Right renal cortex interstitium (tissue), 3 donors: ENCODE data around the gene DAAM2. TPM values are rescaled to one million over a fixed set of nuclear protein-coding genes. Genes with fewer than 3 reads are reported as not detected.

Experiments used
- DNase-seq, 3 donors: peaks; one replicate each; pipeline ENCODE4 v3.0.0-alpha.2; 2013; ENCODE audit warnings: low read depth in 3 of 3, low spot score in 2 of 3
- polyA plus RNA-seq, 3 donors: library from polyadenylated mRNA; unstranded; fragments of 120-200 nt; gene quantifications; one replicate each; pipeline ENCODE4 v1.2.1, GENCODE V29; 2013; ENCODE audit not compliant: insufficient read length in 3 of 3

DAAM2 gene
- polyA plus RNA-seq, 3 donors, result 23.8 to 29.2 (median 24.9) TPM

GRCh38 chr6:39841923-39842322, 49.7 kb downstream of the DAAM2 start:
- DNase-seq, result no peak

DNA sequence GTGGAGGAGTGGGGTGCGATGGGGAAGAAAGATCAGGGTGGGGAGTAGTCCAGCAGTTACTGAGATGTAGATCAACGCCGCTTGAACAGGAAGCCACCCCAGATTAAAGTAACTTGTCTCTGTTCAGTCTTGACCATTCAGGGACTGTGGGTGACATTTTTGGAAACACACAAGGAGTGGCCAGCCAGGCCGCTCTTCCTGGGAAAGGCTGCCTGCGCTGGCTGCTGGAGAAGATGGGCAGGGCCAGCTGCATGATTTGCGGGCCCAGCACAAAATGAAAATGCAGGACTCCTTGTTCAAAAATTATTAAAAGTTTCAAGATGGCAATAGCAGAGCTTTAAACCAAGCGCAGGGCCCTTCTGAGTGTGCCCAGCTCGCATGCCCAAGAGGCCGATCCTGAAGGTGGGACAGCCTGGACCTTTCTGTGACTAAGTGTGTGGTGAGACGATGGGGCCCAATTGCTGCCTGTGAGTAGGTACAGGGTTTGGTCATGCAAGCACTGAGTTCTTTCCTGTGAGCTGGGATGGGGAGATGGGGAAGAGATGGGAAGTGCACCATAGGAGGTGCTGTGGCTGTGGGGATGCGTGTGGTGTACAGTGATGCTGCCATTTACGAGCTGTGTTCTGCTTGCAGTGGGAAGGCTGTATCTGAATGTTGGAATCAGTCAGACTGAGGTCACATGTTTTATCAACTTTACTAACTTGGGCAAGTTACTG, 51.3 kb downstream of the DAAM2 start:
- no peak for DNase-seq

DNA sequence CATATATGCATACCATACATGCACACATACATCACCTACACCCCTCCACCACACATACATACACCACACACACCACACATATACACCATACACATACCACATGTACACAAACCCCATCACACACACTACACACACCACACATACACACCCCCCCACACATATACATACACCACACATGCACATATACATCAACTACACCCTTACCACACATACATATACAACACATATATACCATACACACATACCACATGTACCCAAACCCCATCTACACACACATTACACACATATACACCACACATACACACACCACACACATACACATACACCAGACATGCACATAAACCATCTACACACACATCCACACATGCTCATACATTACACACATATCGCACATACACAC, 52.7 kb downstream of the DAAM2 start:
- DNase-seq, result no peak

- DNase-seq, result no peak
Observed at GRCh38 chr6:39847221-39847620, 55.0 kb downstream of the DAAM2 start.

DNA sequence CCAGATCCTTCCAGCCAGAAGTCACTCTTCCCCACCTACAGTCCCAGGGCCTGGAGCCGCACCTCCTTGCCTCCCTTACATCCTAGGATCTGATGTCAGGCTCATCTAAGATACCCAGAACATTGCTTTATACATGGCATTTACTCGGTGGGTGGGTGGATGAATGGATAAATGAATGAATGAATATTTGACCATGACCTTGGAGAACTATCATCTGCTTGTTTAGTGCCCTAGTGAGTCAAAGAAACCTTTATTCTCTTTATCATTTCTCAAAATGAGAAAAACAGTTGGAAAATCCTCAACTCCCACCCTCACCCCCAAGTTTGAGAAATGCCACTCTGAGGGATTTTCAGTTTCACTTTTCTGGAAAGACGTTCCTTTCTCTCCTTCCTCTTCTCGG, 56.0 kb downstream of the DAAM2 start:
- no peak for DNase-seq

DNA sequence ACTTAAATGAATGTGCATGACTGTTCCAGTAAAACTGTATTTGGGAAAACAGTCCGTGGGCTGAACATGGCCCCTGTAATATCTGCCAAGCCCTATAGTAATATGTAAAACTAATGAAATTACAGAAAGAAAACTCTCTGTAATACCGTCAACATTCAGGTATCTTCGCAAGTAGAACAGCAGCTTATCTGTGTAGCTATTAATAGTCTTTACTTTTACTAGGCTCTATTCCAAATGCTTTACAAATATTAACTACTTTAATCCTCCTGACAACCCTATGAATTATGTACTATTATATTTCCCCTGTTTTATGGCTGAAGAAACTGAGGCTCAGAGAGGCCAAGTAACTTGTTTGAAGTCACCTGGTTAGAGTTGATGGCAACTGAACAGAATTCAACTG, 57.1 kb downstream of the DAAM2 start:
- DNase-seq, result no peak

- no peak for DNase-seq
Observed at GRCh38 chr6:39849764-39850163, 57.6 kb downstream of the DAAM2 start.

DNA sequence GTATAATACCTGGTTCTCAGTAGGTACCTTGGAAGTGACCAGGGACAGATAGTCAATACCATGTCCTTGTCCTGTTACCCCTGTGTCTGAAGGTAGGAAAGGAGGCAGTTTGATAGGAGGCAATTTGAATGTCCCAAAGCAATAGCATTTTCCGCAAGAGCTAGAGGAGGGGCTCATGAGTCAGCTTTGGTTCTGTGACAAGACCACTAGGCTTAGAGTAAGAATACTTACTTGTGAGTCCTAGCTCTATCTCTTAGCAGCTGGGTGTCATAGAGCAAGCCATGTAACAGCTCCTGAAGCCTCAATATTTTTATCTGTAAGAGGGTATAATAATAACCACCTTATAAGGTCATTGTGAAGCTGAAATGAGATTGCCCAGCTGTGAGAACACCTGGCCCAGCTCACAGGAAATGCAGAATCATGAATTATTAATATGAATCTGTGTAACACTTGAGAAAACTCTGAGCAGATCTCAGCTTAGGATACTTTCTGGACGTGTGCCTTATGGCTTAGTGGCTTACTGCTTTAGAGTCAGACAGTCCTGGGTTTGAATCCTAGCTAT, 58.6 kb downstream of the DAAM2 start:
- no peak for DNase-seq

DNA sequence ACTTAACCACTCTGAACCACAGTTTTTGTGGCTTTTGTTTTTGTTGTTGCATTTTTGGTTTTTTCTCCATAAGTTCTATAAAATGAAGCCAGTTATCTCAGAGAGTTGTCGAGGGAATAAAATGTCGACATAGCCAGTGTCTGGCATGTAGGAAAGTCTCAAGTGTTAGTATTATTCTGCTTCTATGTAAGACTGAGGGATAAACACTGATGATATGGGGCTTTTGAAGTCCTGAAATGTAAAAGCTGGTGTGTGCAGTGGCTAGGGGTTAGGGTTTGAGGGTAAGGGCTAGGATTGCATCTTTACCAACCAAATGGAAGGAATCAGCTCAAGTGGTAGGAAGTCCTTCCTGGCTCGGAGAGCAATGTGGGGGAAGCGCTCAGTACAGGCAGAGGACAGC, 59.2 kb downstream of the DAAM2 start:
- no peak for DNase-seq

GRCh38 chr6:39852324-39852723, 60.1 kb downstream of the DAAM2 start:
- no peak for DNase-seq

GRCh38 chr6:39853604-39854003, 61.4 kb downstream of the DAAM2 start:
- no peak for DNase-seq

DNA sequence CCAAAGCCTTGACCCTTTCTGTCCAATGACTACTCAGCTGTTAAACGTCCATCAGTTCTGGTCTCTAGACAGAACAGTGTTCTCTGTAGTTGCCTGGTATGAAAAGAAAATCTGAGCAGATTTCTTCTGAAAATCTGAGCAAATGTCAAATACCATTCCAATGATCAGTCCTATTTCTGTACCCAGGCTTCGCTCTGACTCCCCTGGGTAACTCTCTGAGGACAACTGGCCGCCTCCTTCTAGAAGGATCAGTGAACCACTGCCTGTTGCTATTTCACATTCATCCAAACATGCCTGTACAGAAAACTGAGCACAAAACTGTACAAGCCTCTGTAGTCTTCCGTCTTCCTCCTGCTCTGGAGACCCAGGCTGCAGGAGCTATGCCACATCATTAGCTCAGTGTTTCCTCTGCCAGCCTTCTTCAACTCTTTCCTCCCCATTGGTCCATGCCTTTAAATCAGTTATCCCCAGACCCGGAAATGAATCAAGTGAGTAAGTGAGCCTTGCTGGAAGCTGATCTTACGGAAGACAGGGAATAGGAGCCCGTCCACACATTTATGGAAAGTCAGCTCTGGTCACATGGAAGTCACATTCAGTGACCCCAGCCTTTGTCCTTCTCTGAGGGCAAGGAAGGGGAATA, 63.3 kb downstream of the DAAM2 start:
- DNase-seq, result no peak

DNA sequence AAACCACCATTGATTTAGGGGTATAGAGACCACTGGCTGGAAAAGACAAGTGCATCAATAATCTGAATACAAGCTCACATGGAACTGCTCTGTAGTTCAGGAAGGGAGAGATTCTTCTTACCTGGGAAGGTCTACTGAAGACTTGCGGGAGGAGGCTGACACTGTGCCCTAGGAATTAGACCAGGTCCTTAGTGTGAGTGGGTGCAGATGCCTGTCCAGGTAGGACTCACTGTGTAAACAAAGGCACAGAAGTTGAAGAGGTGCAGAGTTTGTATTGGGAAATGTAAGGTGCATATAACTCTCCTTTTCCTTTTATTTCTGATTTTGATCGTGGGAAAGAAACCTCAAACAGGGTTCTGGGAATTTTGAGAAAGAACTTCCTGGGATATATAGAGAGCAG, 66.8 kb downstream of the DAAM2 start:
- no peak for DNase-seq

GRCh38 chr6:39861663-39862062, 69.5 kb downstream of the DAAM2 start:
- DNase-seq, result no peak

DNA sequence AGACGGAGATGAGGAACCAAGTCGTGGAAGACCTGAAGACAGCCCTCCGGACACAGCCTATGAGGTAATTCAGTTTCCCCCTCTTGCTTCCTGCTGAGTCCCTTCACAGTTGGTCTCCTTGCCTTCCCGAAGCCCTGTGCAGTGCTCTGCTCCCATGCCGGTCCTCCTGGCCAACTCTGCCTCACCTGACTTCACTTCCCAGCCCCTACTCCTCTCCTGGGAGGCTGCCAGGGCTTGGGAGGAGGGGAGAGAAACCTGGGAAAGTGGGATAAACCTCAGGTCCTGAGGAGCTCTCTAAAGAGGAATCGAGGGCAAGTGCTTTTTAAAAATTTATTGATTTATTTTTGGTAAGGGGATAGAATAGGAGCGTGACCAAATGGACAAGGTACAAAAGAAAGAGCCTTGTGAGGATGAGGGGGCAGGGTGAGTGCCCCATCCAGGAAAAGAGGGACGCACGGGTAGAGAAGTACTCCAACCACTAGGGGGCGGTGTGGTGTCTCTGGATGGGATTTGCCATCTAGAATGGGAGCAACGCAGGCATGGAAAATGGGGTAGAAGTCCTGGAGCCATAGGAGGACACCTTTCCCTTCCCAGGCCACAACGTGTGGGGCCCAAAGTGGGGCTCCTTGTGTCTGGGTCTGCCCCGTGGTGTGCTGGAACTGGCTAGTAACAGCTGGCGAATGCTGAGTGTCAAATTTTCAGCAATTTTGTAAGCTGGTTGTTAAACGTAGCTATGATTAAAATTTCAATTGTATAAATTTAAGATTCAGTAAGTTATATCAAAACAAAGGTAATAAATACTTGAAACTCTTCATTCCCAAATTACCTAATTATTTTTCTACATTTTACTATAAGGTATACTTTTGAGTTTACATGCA, 73.1 kb downstream of the DAAM2 start:
- DNase-seq, result no peak

GRCh38 chr6:39867592-39867991, 75.4 kb downstream of the DAAM2 start:
- no peak for DNase-seq

GRCh38 chr6:39870950-39871349, 78.8 kb downstream of the DAAM2 start:
- DNase-seq, result no peak

DNA sequence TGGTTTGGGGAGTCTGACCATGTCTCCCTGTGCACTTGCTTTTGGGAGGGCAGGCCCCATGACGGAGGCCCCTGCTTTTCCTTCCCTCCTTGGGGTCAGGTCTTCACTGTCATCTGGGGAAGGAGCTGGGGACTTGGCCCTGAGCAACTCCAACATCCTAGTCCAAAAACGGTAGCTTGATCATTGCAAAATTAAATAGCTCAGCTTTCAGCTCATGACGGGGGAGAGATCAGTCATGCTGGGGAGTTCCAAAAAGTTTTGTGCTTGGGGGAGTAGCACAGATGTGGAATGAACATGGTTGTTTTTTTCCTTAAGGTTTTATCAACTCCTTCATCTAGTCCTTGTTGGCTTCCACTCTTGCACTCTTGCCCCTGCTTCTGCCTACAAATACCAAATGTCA, 81.3 kb downstream of the DAAM2 start:
- no peak for DNase-seq

GRCh38 chr6:39876111-39876510, 83.9 kb downstream of the DAAM2 start:
- no peak for DNase-seq

- no peak for DNase-seq
Observed at GRCh38 chr6:39876826-39877225, 84.7 kb downstream of the DAAM2 start.

DNA sequence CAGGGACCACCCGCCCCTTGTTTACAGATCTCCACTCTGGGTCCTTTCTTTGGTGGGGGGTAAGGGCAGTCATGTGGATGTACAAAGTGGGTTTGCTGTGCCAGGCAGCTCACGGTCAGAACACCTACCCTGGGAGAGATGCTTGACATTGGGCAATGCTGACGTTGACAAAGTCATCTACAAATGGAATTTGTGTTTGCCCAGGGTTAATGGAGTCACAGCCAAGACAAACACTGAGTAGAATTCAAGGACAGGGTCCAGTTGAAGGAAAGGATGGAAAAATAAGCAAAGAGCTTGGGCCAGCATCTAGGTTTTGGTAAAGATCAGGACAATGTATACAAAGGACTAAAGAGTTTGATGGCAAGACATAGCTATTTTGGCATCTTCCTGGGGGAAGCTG, 87.4 kb downstream of the DAAM2 start:
- DNase-seq, result no peak
